CD4-positive, alpha-beta T cell treated with Interleukin-17A for 1 hour (primary cell): ENCODE results near the gene PPP2R3B.
"Not testable (repeated sequence)": the region's sequence is repeated elsewhere in the genome, so short reads cannot be mapped to it uniquely, and the experiment has no call there.

Source experiments
- DNase-seq: peaks from one replicate; pipeline ENCODE4 v3.0.0-alpha.2; 2020

Gene PPP2R3B

GRCh38 chrX:334971-335757 lies 51.5 kb downstream of the PPP2R3B start:
- no peak for DNase-seq

- no peak for DNase-seq
Measured at GRCh38 chrX:334331-334891, 52.3 kb downstream of the PPP2R3B start.

- DNase-seq = no peak
Measured at GRCh38 chrX:333611-334311, 52.9 kb downstream of the PPP2R3B start.

- DNase-seq = no peak
Measured at GRCh38 chrX:332916-333610, 53.6 kb downstream of the PPP2R3B start.

- no peak for DNase-seq
Measured at GRCh38 chrX:332496-332860, 54.2 kb downstream of the PPP2R3B start.

GRCh38 chrX:331825-332495 lies 54.7 kb downstream of the PPP2R3B start:
- DNase-seq = no peak

GRCh38 chrX:331151-331824 lies 55.4 kb downstream of the PPP2R3B start:
- no peak for DNase-seq

GRCh38 chrX:330726-331150 lies 56.0 kb downstream of the PPP2R3B start:
- no peak for DNase-seq

- DNase-seq = not testable (repeated sequence)
Measured at GRCh38 chrX:330141-330725, 56.5 kb downstream of the PPP2R3B start.

GRCh38 chrX:329291-329910 lies 57.3 kb downstream of the PPP2R3B start:
- DNase-seq = no peak

GRCh38 chrX:327660-328126 lies 59.0 kb downstream of the PPP2R3B start:
- no peak for DNase-seq

- DNase-seq = not testable (repeated sequence)
Measured at GRCh38 chrX:324664-325063, 62.0 kb downstream of the PPP2R3B start.

- peak; percentile 62 for DNase-seq
Measured at GRCh38 chrX:323721-324628, 62.7 kb downstream of the PPP2R3B start.

- DNase-seq = no peak
Measured at GRCh38 chrX:320126-320783, 66.5 kb downstream of the PPP2R3B start.

GRCh38 chrX:319579-320125 lies 67.1 kb downstream of the PPP2R3B start:
- DNase-seq = no peak

GRCh38 chrX:318739-319578 lies 67.7 kb downstream of the PPP2R3B start, which contains the start of gene GTPBP6:
GTPBP6 (minus strand) TSS chrX:318796; CDS start chrX:318787, 9 bp downstream.
- DNase-seq = peak; percentile 100

GRCh38 chrX:318068-318738 lies 68.5 kb downstream of the PPP2R3B start:
- DNase-seq = peak; percentile 99
